Ecto neural progenitor cell (in vitro differentiated cells): ENCODE results near the gene F8A2.
"Not testable (repeated sequence)": the region's sequence is repeated elsewhere in the genome, so short reads cannot be mapped to it uniquely, and the experiment has no call there.

Experiments
- DNase-seq: peaks from one replicate; pipeline ENCODE4 v3.0.0-alpha.2; 2018; ENCODE audit warnings: low spot score

Gene F8A2

GRCh38 chrX:155381843-155382528, at the start of gene F8A2:
Gene F8A2, plus strand, starts transcription at chrX:155382095. Its CDS starts 20 bp downstream, at chrX:155382115.
- DNase-seq, result not testable (repeated sequence)

- no peak for DNase-seq
Observed at GRCh38 chrX:155333544-155334100, 48.3 kb upstream of the F8A2 start.

- DNase-seq, result no peak
Observed at GRCh38 chrX:155334486-155335336, 47.2 kb upstream of the F8A2 start, which contains the start of gene CLIC2. Gene CLIC2, minus strand, starts transcription at chrX:155334614. Its CDS starts 187 bp downstream, at chrX:155334427.

- not testable (repeated sequence) for DNase-seq
Observed at GRCh38 chrX:155335337-155335712, 46.6 kb upstream of the F8A2 start.

- DNase-seq, result not testable (repeated sequence)
Observed at GRCh38 chrX:155345689-155346088, 36.2 kb upstream of the F8A2 start.

- not testable (repeated sequence) for DNase-seq
Observed at GRCh38 chrX:155349448-155349847, 32.4 kb upstream of the F8A2 start.

- not testable (repeated sequence) for DNase-seq
Observed at GRCh38 chrX:155363712-155364111, 18.2 kb upstream of the F8A2 start.

GRCh38 chrX:155373777-155374458, 8.0 kb upstream of the F8A2 start:
- DNase-seq, result not testable (repeated sequence)

GRCh38 chrX:155379802-155380201, 2.1 kb upstream of the F8A2 start:
- not testable (repeated sequence) for DNase-seq

GRCh38 chrX:155382529-155382967, 653 bp downstream of the F8A2 start:
- DNase-seq, result not testable (repeated sequence)

- no peak for DNase-seq
Observed at GRCh38 chrX:155389634-155390033, 7.7 kb downstream of the F8A2 start.

GRCh38 chrX:155394747-155395276, 12.9 kb downstream of the F8A2 start:
- DNase-seq, result not testable (repeated sequence)

- DNase-seq, result no peak
Observed at GRCh38 chrX:155406429-155406828, 24.5 kb downstream of the F8A2 start.

GRCh38 chrX:155417769-155418168, 35.9 kb downstream of the F8A2 start:
- no peak for DNase-seq
